Heart left ventricle (tissue), 16 donors: Measurements from ENCODE around the gene TNFSF10. TPM values are rescaled to one million over a fixed set of nuclear protein-coding genes. Genes with fewer than 3 reads are reported as not detected.

Source experiments
- ATAC-seq, 4 donors: fragments of 200-7000 bp; cut with Tn5 transposase; one replicate each; pipeline ENCODE4 v1.9.1; 2020 to 2022; ENCODE audit warnings: moderate library complexity in 4 of 4, mild to moderate bottlenecking in 3 of 4, moderate number of reproducible peaks in 1 of 4
- DNase-seq, 5 donors: peaks; one replicate each; pipeline ENCODE4 v3.0.0-alpha.2; 2020
- H3K27ac ChIP-seq, 12 donors: fragments of 200-600 bp; sonication (generic) in 4 of 12; one replicate each; pipeline versions ENCODE4 v1.5.0 to v1.8.0; 2016 to 2022; ENCODE audit warnings: mild to moderate bottlenecking in 2 of 12
- H3K27me3 ChIP-seq, 9 donors: fragments of 200-600 bp; sonication (generic) in 2 of 9; one replicate each; pipeline versions ENCODE4 v1.5.1 to v1.8.0; 2016 to 2022; ENCODE audit warnings: mild to moderate bottlenecking in 3 of 9
- H3K36me3 ChIP-seq, 9 donors: fragments of 200-600 bp; sonication (generic) in 2 of 9; one replicate each; pipeline versions ENCODE4 v1.5.0 to v1.8.0; 2018 to 2022; ENCODE audit warnings: mild to moderate bottlenecking in 2 of 9
- H3K4me1 ChIP-seq, 12 donors: fragments of 200-600 bp; sonication (generic) in 4 of 12; one replicate each; pipeline versions ENCODE4 v1.5.0 to v1.8.0; 2016 to 2022; ENCODE audit warnings: mild to moderate bottlenecking in 3 of 12
- H3K4me3 ChIP-seq, 12 donors: fragments of 200-600 bp; sonication (generic) in 4 of 12; one replicate each; pipeline versions ENCODE4 v1.5.0 to v1.8.0; 2017 to 2022; ENCODE audit warnings: mild to moderate bottlenecking in 9 of 12, moderate library complexity in 4 of 12
- H3K9me3 ChIP-seq, 12 donors: fragments of 200-600 bp; sonication (generic) in 4 of 12; one replicate each; pipeline versions ENCODE4 v1.5.0 to v1.8.0; 2016 to 2022; ENCODE audit warnings: mild to moderate bottlenecking in 1 of 12
- CTCF ChIP-seq, 12 donors: fragments of 200-600 bp; sonication (generic) in 4 of 12; IDR thresholded peaks; one replicate each; pipeline versions ENCODE4 v1.5.0 to v1.8.0; 2018 to 2022; ENCODE audit warnings: antibody characterized with exemption in 12 of 12, mild to moderate bottlenecking in 5 of 12
- POLR2A ChIP-seq, 2 donors: fragments of 450-650 bp; IDR thresholded peaks; one replicate each; pipeline ENCODE4 v1.6.1; 2017; ENCODE audit warnings: antibody characterized with exemption in 2 of 2, mild to moderate bottlenecking in 2 of 2, moderate library complexity in 2 of 2
- WGBS, 4 donors: extraction: QIAGEN DNeasy Blood & Tissue Kit in 2 of 4; methylation state at CpG; one replicate each; pipeline versions ENCODE4 v1.1.5 to v1.1.7; 2013 to 2018; 5-methylcytosine and 5-hydroxymethylcytosine counted together
- intact Hi-C, 10 donors: fragments of 100-400 bp; cut with DNase I; formaldehyde crosslinking; loops; one replicate each; pipeline versions ENCODE4 v1.11.1 to v1.14.2; 2022
- polyA plus RNA-seq, 2 donors: library from polyadenylated mRNA; stranded (reverse); fragments of 200-250 nt; gene quantifications; one replicate each; pipeline ENCODE4 v1.2.3, GENCODE V29; 2013
- total RNA-seq, 9 donors: library from RNA; depleted of rRNA in 2 of 9; stranded (reverse); fragments of >200 nt in 2 of 9; fragmentation: NEBNext Ultra II Directional in 3 of 9; extraction: Animal tissue kit (Norgen Biotek cat#: 25700) in 3 of 9; gene quantifications; one replicate each; pipeline versions ENCODE4 v1.1.0 to v1.2.4, GENCODE V29; 2016 to 2023
- donor health status: ischemic (EF 13 %, LVEDD 7.1; RV severe dilation, severe dysfunction).
- donor health status: healthy with polysubstance abuse.
- donor health status: DM: no; HTN: yes; CAD: no.
- donor health status: DM: no; HTN: no; CAD: no.
- donor health status: ischemic (EF 25% LVEDD 6.9; RV normal size, moderate dysfunction).
- donor health status: ischemic (EF 25% LVEDD 5.7; RV mildly dilated, moderate dysfunction).
- donor health status: healthy.
- donor health status: DM: yes; HTN: yes; CAD: no.
- donor health status: ischemic (EF 35%, LVEDD 5.7; RV mildly dilated, moderate dysfunction).
- donor health status: nonischemic (EF 11% LVEDD 7.7; RV severe dilation, severe dysfunction).
- donor health status: DM: yes; HTN: yes; CAD: no.
- donor health status: PGD.
- donor health status: ischemic (EF 29% LVEDD 5.4; RV normal size, mild dysfunction).
- donor health status: nonischemic (EF 23%, LVEDD 6.1; RV moderate dilation, normal function).

The TNFSF10 gene
- total and polyA plus RNA-seq, 11 donors = 7.0 to 80.4 (median 20.1) TPM

GRCh38 chr3:172516318-172517214 lies 6.7 kb downstream of the TNFSF10 start:
- DNase-seq (peak in 4 of 5 donors; percentile 48 to 73 (median 66)), ATAC-seq (peak; percentile 74 to 93 (median 88))
- peaks cover 0 to 56% (median 25%) of the 10 kb centered on the region in 9 donors for H3K36me3 ChIP-seq
- 31 to 52% (median 32%) methylated on average over 7 of the region's 7 CpGs for WGBS, 4 donors
- no peaks in the 10 kb centered on the region for H3K9me3 ChIP-seq
- H3K4me1 ChIP-seq = peaks cover 6 to 90% (median 45%) of the 10 kb centered on the region in 12 donors
- intact Hi-C loops = loop anchor here in 5 of 10 donors (10.0 kb wide), 1 partner anchor 78 kb away; no protein-coding TSS in a partner anchor
- peak overlapping the region in 3 of 12 donors; percentile 13 to 79 (median 21) for H3K4me3 ChIP-seq
- TF ChIP-seq CTCF (IDR thresholded peaks at IDR 0.05) = no peak
- TF ChIP-seq POLR2A (IDR thresholded peaks at IDR 0.05) = no peak
- H3K27ac ChIP-seq = peak overlapping the region in 11 of 12 donors; percentile 11 to 96 (median 68)
- H3K27me3 ChIP-seq = no peaks in the 10 kb centered on the region

- H3K36me3 ChIP-seq = peaks cover 0 to 68% (median 37%) of the 10 kb centered on the region in 9 donors
- no peak for TF ChIP-seq CTCF (IDR thresholded peaks at IDR 0.05)
- TF ChIP-seq POLR2A (IDR thresholded peaks at IDR 0.05) = no peak
- DNase-seq = no peak
- peaks cover 6 to 98% (median 45%) of the 10 kb centered on the region in 12 donors for H3K4me1 ChIP-seq
- H3K27ac ChIP-seq = peak overlapping the region in 10 of 12 donors; percentile 48 to 96 (median 69)
- H3K27me3 ChIP-seq = no peaks in the 10 kb centered on the region
- 47 to 53% (median 50%) methylated on average over 4 of the region's 4 CpGs for WGBS, 4 donors
- peak overlapping the region in 1 of 12 donors; percentile 79 for H3K4me3 ChIP-seq
- intact Hi-C loops = loop anchor here in 5 of 10 donors (10.0 kb wide), 1 partner anchor 79 kb away; no protein-coding TSS in a partner anchor
- no peaks in the 10 kb centered on the region for H3K9me3 ChIP-seq
- ATAC-seq = peak in 1 of 4 donors; percentile 20
These were observed 7.9 kb downstream of the TNFSF10 start for GRCh38 chr3:172515130-172515918.

- intact Hi-C loops = loop anchor here in 6 of 10 donors (5.0 to 10.0 kb wide), 2 partner anchors 80 to 83 kb away; no protein-coding TSS in a partner anchor
- WGBS, 4 donors = 72 to 88% (median 76%) methylated on average over 4 of the region's 4 CpGs
- TF ChIP-seq POLR2A (IDR thresholded peaks at IDR 0.05) (no peak), CTCF (IDR thresholded peaks at IDR 0.05) (no peak)
- Histone ChIP-seq H3K9me3 (no peaks in the 10 kb centered on the region), H3K4me1 (peaks cover 6 to 97% (median 45%) of the 10 kb centered on the region in 12 donors), H3K27me3 (no peaks in the 10 kb centered on the region), H3K36me3 (peaks cover 0 to 75% (median 43%) of the 10 kb centered on the region in 9 donors), H3K4me3 (peak overlapping the region in 1 of 12 donors; percentile 2), H3K27ac (peak overlapping the region in 7 of 12 donors; percentile 28 to 96 (median 70))
- ATAC-seq (no peak), DNase-seq (no peak)
These were observed 8.6 kb downstream of the TNFSF10 start for GRCh38 chr3:172514678-172515077.
